DND-41 (cell line): ENCODE measurements around the gene DENND6B.

Source experiments
- ATAC-seq: fragments of 200-7000 bp; cut with Tn5 transposase; 3 replicates; pipeline ENCODE4 v1.9.1; 2021; ENCODE audit warnings: low read depth; ENCODE audit not compliant: insufficient read depth
- DNase-seq: peaks from one replicate; pipeline ENCODE4 v3.0.0-alpha.2; 2020
- H2AFZ ChIP-seq: 2 replicates; pipeline ENCODE4 v1.6.0; 2012; ENCODE audit warnings: low read depth, low read length
- H3K27ac ChIP-seq: 2 replicates; pipeline ENCODE4 v1.5.1; 2012; ENCODE audit warnings: low read length, inconsistent platforms
- H3K27me3 ChIP-seq: fragments of 200-600 bp; sonication (generic); 2 replicates; pipeline ENCODE4 v1.6.0; 2012; ENCODE audit warnings: low read length, mild to moderate bottlenecking, inconsistent platforms; ENCODE audit not compliant: insufficient read depth, poor library complexity
- H3K36me3 ChIP-seq: 2 replicates; pipeline ENCODE4 v1.5.1; 2012; ENCODE audit warnings: low read length, inconsistent platforms; ENCODE audit not compliant: insufficient read depth
- H3K4me1 ChIP-seq: 2 replicates; pipeline ENCODE4 v1.5.1; 2012; ENCODE audit warnings: mild to moderate bottlenecking, low read length; ENCODE audit not compliant: insufficient read depth
- H3K4me2 ChIP-seq: 2 replicates; pipeline ENCODE4 v1.6.0; 2012; ENCODE audit warnings: mild to moderate bottlenecking, moderate library complexity, low read length, inconsistent platforms; ENCODE audit not compliant: insufficient read depth
- H3K4me3 ChIP-seq, 2 experiments: fragments of 200-600 bp in 1 of 2; shearing (Covaris generic) in 1 of 2; 2 replicates each; pipeline ENCODE4 v1.5.1; 2012 to 2016; ENCODE audit warnings: inconsistent platforms in 2 of 2, low read length in 2 of 2, mild to moderate bottlenecking in 2 of 2, low read depth in 1 of 2, moderate library complexity in 1 of 2
- H3K79me2 ChIP-seq: 2 replicates; pipeline ENCODE4 v1.6.0; 2012; ENCODE audit warnings: low read length, inconsistent platforms; ENCODE audit not compliant: insufficient read depth
- H3K9ac ChIP-seq: 2 replicates; pipeline ENCODE4 v1.6.0; 2012; ENCODE audit warnings: low read depth, mild to moderate bottlenecking, inconsistent platforms, low read length, moderate library complexity
- H3K9me3 ChIP-seq: 2 replicates; pipeline ENCODE4 v1.5.1; 2012; ENCODE audit warnings: low read length, moderate library complexity, mild to moderate bottlenecking, inconsistent platforms; ENCODE audit not compliant: insufficient read depth, severe bottlenecking
- H4K20me1 ChIP-seq: 2 replicates; pipeline ENCODE4 v1.6.0; 2012; ENCODE audit warnings: low read length; ENCODE audit not compliant: insufficient read depth
- CTCF ChIP-seq: IDR thresholded peaks from 2 replicates; pipeline ENCODE4 v1.5.1; 2012; ENCODE audit warnings: borderline replicate concordance, low read length, moderate library complexity, mild to moderate bottlenecking; ENCODE audit not compliant: poor library complexity, severe bottlenecking; ENCODE audit errors: extremely low read depth
- EZH2 ChIP-seq: IDR thresholded peaks from 3 replicates; pipeline ENCODE4 v1.6.1; 2012; ENCODE audit warnings: borderline replicate concordance, low read depth, mild to moderate bottlenecking, moderate library complexity, low read length, inconsistent platforms; ENCODE audit not compliant: severe bottlenecking

Gene DENND6B

GRCh38 chr22:50283821-50284220, 43.0 kb downstream of the DENND6B start:
- H3K27ac ChIP-seq: no peak overlapping the region
- H3K27me3 ChIP-seq: no peaks in the 10 kb centered on the region
- ATAC-seq: no peak
- no peaks in the 10 kb centered on the region for H3K9me3 ChIP-seq
- H3K4me3 ChIP-seq: no peak overlapping the region
- H4K20me1 ChIP-seq: peaks cover 2% of the 10 kb centered on the region; the same call in 1 of the 2 replicates
- H3K36me3 ChIP-seq: no peaks in the 10 kb centered on the region
- no peak for TF ChIP-seq CTCF
- TF ChIP-seq EZH2: no peak
- H3K4me1 ChIP-seq: no peaks in the 10 kb centered on the region
- no peaks in the 10 kb centered on the region for H3K79me2 ChIP-seq
- H2AFZ ChIP-seq: no peak overlapping the region
- no peak overlapping the region for H3K4me2 ChIP-seq
- no peak overlapping the region for H3K9ac ChIP-seq
- no peak for DNase-seq

GRCh38 chr22:50282361-50283155, 44.3 kb downstream of the DENND6B start:
- Histone ChIP-seq H3K4me2 (no peak overlapping the region), H2AFZ (no peak overlapping the region), H3K9ac (no peak overlapping the region), H3K36me3 (no peaks in the 10 kb centered on the region), H3K4me3 (no peak overlapping the region), H3K79me2 (no peaks in the 10 kb centered on the region), H3K27me3 (no peaks in the 10 kb centered on the region), H3K4me1 (no peaks in the 10 kb centered on the region), H3K27ac (no peak overlapping the region), H4K20me1 (no peaks in the 10 kb centered on the region), H3K9me3 (no peaks in the 10 kb centered on the region)
- ATAC-seq (no peak), DNase-seq (no peak)
- TF ChIP-seq EZH2 (no peak), CTCF (no peak)

- H3K27ac ChIP-seq: no peak overlapping the region
- H2AFZ ChIP-seq: no peak overlapping the region
- no peaks in the 10 kb centered on the region for H4K20me1 ChIP-seq
- H3K36me3 ChIP-seq: no peaks in the 10 kb centered on the region
- DNase-seq: no peak
- H3K9ac ChIP-seq: no peak overlapping the region
- H3K79me2 ChIP-seq: no peaks in the 10 kb centered on the region
- H3K4me2 ChIP-seq: no peak overlapping the region
- H3K4me1 ChIP-seq: no peaks in the 10 kb centered on the region
- H3K9me3 ChIP-seq: no peaks in the 10 kb centered on the region
- ATAC-seq: no peak
- TF ChIP-seq CTCF (no peak), EZH2 (no peak)
- no peaks in the 10 kb centered on the region for H3K27me3 ChIP-seq
- no peak overlapping the region for H3K4me3 ChIP-seq
Measured at GRCh38 chr22:50281957-50282356, 44.9 kb downstream of the DENND6B start.

- Histone ChIP-seq H3K36me3 (no peaks in the 10 kb centered on the region), H4K20me1 (no peaks in the 10 kb centered on the region), H3K4me2 (no peak overlapping the region), H3K4me1 (no peaks in the 10 kb centered on the region), H3K79me2 (no peaks in the 10 kb centered on the region), H3K27me3 (no peaks in the 10 kb centered on the region), H3K9ac (no peak overlapping the region), H3K4me3 (no peak overlapping the region), H3K27ac (no peak overlapping the region), H3K9me3 (no peaks in the 10 kb centered on the region), H2AFZ (no peak overlapping the region)
- DNase-seq: no peak
- ATAC-seq: no peak
- TF ChIP-seq CTCF: no peak
- TF ChIP-seq EZH2: no peak
Measured at GRCh38 chr22:50281384-50281760, 45.4 kb downstream of the DENND6B start.
